Loucy (cell line): Measurements from ENCODE around the gene CDYL2.

Source experiments
- EZH2phosphoT487 ChIP-seq: fragments of 200-600 bp; IDR thresholded peaks from 2 replicates; pipeline ENCODE4 v1.6.1; 2018; ENCODE audit warnings: antibody characterized with exemption, mild to moderate bottlenecking, moderate library complexity, borderline replicate concordance
- TF ChIP-seq, protein P1 (sequence below): fragments of 200-600 bp; sonication (generic); conservative IDR thresholded peaks from 2 replicates; pipeline ENCODE4 v1.5.1; 2014; ENCODE audit warnings: mild to moderate bottlenecking, antibody characterized with exemption, low read length

DNA sequence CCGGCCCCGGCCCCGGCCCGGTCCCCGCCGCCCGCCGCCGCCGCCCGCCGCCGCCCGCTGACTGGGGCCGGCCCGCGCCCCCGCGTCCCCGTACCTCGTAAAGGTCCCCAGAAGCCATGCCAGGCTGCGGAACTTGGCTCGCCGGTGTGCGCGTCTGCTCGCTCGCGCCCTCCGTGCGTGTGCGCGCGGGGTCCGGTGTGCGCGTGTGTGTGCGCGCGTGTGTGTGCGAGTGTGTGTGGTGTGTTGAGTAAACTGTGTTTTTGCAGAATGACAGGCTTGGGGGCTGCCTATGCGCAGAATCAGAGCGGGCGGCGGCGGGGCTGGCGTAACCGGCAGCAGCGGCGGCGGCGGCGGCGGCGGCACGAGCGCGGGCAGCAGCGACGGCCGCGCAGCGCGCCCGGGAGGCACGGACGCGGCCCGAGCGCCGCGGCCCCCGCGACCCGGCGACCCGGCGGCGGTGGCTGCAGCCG is 307 bp downstream of the CDYL2 start:
- TF ChIP-seq, protein P1, sequence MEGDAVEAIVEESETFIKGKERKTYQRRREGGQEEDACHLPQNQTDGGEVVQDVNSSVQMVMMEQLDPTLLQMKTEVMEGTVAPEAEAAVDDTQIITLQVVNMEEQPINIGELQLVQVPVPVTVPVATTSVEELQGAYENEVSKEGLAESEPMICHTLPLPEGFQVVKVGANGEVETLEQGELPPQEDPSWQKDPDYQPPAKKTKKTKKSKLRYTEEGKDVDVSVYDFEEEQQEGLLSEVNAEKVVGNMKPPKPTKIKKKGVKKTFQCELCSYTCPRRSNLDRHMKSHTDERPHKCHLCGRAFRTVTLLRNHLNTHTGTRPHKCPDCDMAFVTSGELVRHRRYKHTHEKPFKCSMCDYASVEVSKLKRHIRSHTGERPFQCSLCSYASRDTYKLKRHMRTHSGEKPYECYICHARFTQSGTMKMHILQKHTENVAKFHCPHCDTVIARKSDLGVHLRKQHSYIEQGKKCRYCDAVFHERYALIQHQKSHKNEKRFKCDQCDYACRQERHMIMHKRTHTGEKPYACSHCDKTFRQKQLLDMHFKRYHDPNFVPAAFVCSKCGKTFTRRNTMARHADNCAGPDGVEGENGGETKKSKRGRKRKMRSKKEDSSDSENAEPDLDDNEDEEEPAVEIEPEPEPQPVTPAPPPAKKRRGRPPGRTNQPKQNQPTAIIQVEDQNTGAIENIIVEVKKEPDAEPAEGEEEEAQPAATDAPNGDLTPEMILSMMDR, result no peak
- no peak for TF ChIP-seq EZH2phosphoT487
